ENCODE measurements around the gene PP2D1. TPM values are rescaled to one million over a fixed set of nuclear protein-coding genes. Genes with fewer than 3 reads are reported as not detected.
A peak's percentile ranks its signal among the peaks of the same experiment; 100 is the strongest.
"Not testable (repeated sequence)": the region's sequence is repeated elsewhere in the genome, so short reads cannot be mapped to it uniquely, and the experiment has no call there.

The PP2D1 gene
- total RNA-seq, 2 donors from 2014 or later: not detected

- H3K4me1 ChIP-seq: no peaks in the 10 kb centered on the region
- intact Hi-C loops (cut with DNase I): no loop called here
- H3K36me3 ChIP-seq: no peaks in the 10 kb centered on the region
- H3K27ac ChIP-seq: no peak overlapping the region
- no peak overlapping the region for H3K4me3 ChIP-seq
- H3K9ac ChIP-seq (ENCODE audit: low read depth in 2 of 2, low read length in 2 of 2): no peak overlapping the region
- no peaks in the 10 kb centered on the region for H3K9me3 ChIP-seq
- H3K27me3 ChIP-seq: no peaks in the 10 kb centered on the region
- no peak for DNase-seq
- no peak for TF ChIP-seq CTCF (IDR thresholded peaks at IDR 0.05)
Observed at GRCh38 chr3:20028905-20029331, 16.9 kb upstream of the PP2D1 start.

GRCh38 chr3:20027136-20027535 lies 15.1 kb upstream of the PP2D1 start:
- Histone ChIP-seq H3K36me3 (no peaks in the 10 kb centered on the region), H3K4me1 (no peaks in the 10 kb centered on the region), H3K9me3 (no peaks in the 10 kb centered on the region), H3K9ac (ENCODE audit: low read depth in 2 of 2, low read length in 2 of 2) (no peak overlapping the region), H3K27me3 (no peaks in the 10 kb centered on the region), H3K4me3 (no peak overlapping the region), H3K27ac (no peak overlapping the region)
- no peak for DNase-seq
- TF ChIP-seq CTCF (IDR thresholded peaks at IDR 0.05): no peak
- intact Hi-C loops (cut with DNase I): no loop called here

- intact Hi-C loops (cut with DNase I): no loop called here
- Histone ChIP-seq H3K9me3 (no peaks in the 10 kb centered on the region), H3K27ac (no peak overlapping the region), H3K27me3 (no peaks in the 10 kb centered on the region), H3K4me1 (no peaks in the 10 kb centered on the region), H3K9ac (ENCODE audit: low read depth in 2 of 2, low read length in 2 of 2) (no peak overlapping the region), H3K36me3 (no peaks in the 10 kb centered on the region), H3K4me3 (no peak overlapping the region)
- peak; percentile 45 for DNase-seq
- no peak for TF ChIP-seq CTCF (IDR thresholded peaks at IDR 0.05)
Observed at GRCh38 chr3:20023623-20024405, 11.8 kb upstream of the PP2D1 start.

GRCh38 chr3:20022954-20023622 lies 11.0 kb upstream of the PP2D1 start:
- H3K9me3 ChIP-seq: no peaks in the 10 kb centered on the region
- intact Hi-C loops (cut with DNase I): no loop called here
- no peak for DNase-seq
- no peak overlapping the region for H3K9ac ChIP-seq (ENCODE audit: low read depth in 2 of 2, low read length in 2 of 2)
- no peak overlapping the region for H3K4me3 ChIP-seq
- no peaks in the 10 kb centered on the region for H3K4me1 ChIP-seq
- no peak overlapping the region for H3K27ac ChIP-seq
- no peaks in the 10 kb centered on the region for H3K27me3 ChIP-seq
- no peak for TF ChIP-seq CTCF (IDR thresholded peaks at IDR 0.05)
- no peaks in the 10 kb centered on the region for H3K36me3 ChIP-seq

GRCh38 chr3:20016076-20016475 lies 4.0 kb upstream of the PP2D1 start:
- H3K27me3 ChIP-seq; DNase-seq; H3K9ac ChIP-seq (ENCODE audit: low read depth in 2 of 2, low read length in 2 of 2); intact Hi-C loops (cut with DNase I); H3K36me3 ChIP-seq; H3K9me3 ChIP-seq; H3K27ac ChIP-seq; H3K4me1 ChIP-seq; H3K4me3 ChIP-seq: not testable (repeated sequence)

GRCh38 chr3:20015525-20015924 lies 3.5 kb upstream of the PP2D1 start:
- no peak overlapping the region for H3K9ac ChIP-seq (ENCODE audit: low read depth in 2 of 2, low read length in 2 of 2)
- H3K27ac ChIP-seq: no peak overlapping the region
- intact Hi-C loops (cut with DNase I): no loop called here
- no peak for DNase-seq
- H3K9me3 ChIP-seq: no peaks in the 10 kb centered on the region
- H3K4me1 ChIP-seq: no peaks in the 10 kb centered on the region
- H3K27me3 ChIP-seq: no peaks in the 10 kb centered on the region
- TF ChIP-seq CTCF (IDR thresholded peaks at IDR 0.05): no peak
- H3K4me3 ChIP-seq: no peak overlapping the region
- no peaks in the 10 kb centered on the region for H3K36me3 ChIP-seq
